ENCODE data around the gene HSPA14.
"Not testable (repeated sequence)": the region's sequence is repeated elsewhere in the genome, so short reads cannot be mapped to it uniquely, and the experiment has no call there.

Gene HSPA14

GRCh38 chr10:14837003-14837756 is 926 bp upstream of the HSPA14 start:
- no peak for DNase-seq

DNA sequence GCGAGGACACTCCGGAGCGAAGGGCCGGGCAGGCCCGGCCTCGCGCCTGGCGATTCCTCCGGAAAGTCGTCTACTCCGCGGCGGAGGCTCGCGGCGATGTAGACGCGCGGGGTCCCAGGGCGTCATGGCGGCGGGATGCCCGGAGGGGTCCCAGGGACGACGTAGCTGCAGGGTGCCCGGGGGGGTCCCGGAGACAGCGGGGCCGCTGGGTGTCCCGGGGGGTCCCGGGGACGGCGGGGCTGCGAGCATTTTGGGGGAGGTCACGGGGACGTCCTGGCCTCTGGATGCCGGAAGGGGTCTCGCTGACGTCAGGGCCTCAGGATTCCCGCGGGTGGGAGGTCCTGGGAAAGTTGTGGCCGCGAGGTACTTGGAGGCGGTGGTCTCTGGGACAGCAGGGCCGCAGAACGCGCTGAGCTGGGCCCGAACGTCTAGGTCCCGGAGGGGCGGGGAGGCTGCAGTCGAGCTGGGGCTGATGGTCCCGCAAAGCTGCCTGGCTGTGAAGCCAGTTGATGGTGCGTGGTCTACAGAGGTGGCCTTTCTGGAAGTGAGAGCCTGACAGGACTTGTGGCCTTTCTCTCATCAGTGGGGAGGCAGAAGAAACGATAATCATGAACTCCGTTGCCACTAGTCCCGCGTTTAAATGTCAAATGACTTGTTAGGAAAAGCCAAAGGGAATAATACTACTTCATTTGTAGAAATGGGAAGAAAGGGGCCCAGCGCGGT is 637 bp downstream of the HSPA14 start:
- peak in 3 of 5 experiments; percentile 4 to 35 (median 10) for DNase-seq

DNA sequence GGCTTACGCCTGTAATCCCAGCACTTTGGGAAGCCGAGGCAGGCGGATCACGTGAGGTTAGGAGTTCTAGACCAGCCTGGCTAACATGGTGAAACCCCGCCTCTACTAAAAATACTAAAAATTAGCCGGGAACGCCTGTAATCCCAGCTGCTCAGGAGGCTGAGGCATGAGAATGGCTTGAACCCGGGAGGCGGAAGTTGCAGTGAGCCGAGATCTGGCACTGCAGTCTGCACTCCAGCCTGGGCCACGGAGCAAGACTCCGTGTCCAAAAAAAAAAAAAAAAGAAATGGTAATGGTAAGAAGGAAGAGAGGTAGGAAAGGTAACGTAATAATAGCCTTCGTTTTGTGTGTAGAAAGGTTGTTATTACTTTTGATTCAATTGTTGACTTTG is 1.2 kb downstream of the HSPA14 start:
- no peak for DNase-seq

GRCh38 chr10:14840178-14840577 is 2.1 kb downstream of the HSPA14 start:
- DNase-seq, result no peak

DNA sequence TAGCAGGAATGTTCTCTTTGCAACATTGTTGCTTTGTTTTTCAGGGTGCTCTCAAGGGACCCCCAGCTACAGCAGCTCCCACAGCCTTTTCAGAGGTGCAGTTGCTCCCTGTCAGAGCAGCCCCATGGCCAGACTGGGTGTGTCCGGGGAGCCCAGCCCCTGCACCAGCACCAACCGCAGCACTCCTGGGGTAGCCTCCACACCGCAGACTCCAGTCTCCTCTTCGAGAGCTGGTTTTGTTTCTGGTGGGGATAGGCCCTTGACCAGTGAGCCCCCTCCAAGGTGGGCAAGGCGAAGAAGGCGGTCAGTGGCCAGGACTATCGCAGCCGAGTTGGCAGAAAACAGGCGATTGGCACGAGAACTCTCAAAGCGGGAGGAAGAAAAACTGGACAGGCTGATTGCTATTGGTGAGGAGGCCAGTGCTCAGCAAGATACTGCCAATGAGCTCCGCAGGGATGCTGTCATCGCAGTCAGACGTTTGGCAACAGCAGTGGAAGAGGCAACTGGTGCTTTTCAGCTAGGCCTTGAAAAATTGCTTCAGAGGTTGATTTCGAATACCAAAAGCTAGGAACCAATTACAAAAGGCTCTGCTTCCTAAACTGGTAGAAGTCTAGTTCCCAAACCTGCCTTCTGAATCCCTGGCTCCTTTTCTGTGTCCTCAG is 5.4 kb downstream of the HSPA14 start:
- no peak for DNase-seq

DNA sequence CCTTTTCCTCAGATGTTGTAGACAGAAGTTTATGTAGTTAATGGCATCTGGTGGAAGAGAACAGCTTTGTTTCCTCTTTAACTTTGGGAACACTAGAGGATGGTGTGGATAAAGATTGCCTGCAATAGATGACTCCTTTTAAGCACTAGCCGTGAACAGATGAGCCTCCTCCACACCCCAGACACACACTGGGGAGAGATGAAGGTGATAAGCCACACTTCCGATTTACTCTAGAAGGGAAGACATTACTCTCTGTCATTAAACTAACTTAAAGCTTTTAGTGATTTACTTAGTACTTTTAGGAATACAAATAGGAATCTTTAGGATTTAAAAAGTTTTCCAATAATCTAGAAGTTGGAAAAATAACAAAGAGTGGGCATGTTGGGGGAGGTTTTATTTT is 6.8 kb downstream of the HSPA14 start:
- DNase-seq, result peak in 1 of 5 experiments; percentile 7

DNA sequence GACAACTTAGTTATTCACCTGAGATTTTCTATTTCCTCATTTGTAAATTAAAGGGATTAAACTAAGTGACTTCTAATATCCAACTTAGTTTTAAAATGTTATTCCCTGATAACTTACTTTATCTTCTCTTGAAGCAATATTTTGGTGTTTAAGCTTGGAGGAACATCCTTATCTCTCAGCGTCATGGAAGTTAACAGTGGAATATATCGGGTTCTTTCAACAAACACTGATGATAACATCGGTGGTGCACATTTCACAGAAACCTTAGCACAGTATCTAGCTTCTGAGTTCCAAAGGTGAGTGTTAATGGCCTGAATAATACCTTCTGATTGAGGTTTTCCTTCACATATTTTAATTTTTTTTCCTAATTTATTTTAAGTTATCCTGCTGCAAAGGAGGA is 14.1 kb downstream of the HSPA14 start:
- no peak for DNase-seq

- no peak for DNase-seq
These were observed 17.3 kb downstream of the HSPA14 start for GRCh38 chr10:14855453-14855852.

GRCh38 chr10:14858338-14858960 is 20.3 kb downstream of the HSPA14 start:
- no peak for DNase-seq

DNA sequence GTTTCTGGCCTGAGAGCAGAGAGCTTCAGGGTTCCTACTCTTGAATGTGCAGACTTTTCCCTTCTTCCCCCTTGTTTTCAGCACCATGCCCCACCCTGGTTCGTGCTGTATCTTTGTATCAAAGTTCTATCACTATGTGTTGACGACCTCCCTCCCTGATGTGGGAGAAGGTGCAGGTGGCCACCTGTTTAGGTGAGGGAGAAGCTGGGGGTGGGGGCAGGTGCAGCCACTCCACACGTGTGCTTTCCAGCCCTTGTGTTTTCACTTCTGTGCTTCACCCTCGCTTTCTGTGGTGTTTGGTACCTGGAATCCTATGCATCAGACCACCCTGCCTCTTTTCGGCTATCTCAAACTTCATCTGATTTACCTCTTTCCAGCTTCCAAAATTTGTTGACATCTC is 20.9 kb downstream of the HSPA14 start:
- DNase-seq, result no peak

GRCh38 chr10:14859775-14860174 is 21.7 kb downstream of the HSPA14 start:
- DNase-seq, result no peak

DNA sequence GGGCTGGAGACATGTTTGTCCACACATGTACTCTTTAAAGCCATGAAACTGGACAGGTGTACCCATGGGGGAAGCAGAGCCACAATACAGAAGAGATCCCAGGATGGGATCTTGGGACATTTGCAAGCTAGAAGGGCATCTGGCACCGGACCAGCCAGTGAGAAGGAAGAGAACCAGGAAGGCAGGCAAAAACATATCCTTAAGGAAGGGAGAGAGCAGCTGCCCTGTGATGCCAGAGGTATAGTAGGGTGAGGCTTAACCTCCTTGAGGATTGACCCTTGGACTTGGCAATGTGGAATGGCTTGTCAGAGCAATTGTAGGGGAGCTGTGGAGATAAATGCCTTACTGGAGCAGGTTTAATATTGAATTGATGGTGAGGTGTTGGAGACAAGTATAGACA is 22.7 kb downstream of the HSPA14 start:
- DNase-seq, result no peak

GRCh38 chr10:14864466-14864865 is 26.4 kb downstream of the HSPA14 start:
- not testable (repeated sequence) for DNase-seq

DNA sequence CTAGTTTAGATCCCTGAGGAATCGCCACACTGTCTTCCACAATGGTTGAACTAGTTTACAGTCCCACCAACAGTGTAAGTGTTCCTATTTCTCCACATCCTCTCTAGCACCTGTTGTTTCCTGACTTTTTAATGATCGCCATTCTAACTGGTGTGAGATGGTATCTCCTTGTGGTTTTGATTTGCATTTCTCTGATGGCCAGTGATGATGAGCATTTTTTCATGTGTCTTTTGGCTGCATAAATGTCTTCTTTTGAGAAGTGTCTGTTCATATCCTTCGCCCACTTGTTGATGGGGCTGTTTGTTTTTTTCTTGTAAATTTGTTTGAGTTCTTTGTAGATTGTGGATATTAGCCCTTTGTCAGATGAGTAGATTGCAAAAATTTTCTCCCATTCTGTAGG is 26.8 kb downstream of the HSPA14 start:
- DNase-seq, result not testable (repeated sequence)

- peak in 1 of 5 experiments; percentile 56 for DNase-seq
These were observed 35.1 kb downstream of the HSPA14 start for GRCh38 chr10:14873090-14873760.

- no peak for DNase-seq
These were observed 37.8 kb downstream of the HSPA14 start for GRCh38 chr10:14875941-14876340.

DNA sequence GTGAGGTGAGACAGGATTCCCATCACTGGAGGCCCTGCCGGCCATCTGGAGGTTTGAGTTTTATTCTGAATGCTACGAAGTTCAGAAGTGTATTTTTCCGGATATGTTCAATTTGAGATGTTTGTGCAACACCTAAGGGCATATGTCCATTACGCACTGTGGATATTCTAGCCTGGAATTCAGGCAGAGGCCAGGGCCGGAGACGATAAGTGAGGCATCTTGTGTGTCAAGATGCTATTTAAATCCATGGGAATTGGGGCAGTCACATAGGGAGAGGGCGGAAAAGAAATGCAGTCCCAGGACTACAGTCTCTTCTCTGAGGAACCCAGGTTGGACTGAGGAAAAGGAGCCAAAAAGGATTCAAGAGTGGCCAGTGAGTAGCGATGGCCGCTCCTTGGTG is 38.7 kb downstream of the HSPA14 start:
- no peak for DNase-seq

DNA sequence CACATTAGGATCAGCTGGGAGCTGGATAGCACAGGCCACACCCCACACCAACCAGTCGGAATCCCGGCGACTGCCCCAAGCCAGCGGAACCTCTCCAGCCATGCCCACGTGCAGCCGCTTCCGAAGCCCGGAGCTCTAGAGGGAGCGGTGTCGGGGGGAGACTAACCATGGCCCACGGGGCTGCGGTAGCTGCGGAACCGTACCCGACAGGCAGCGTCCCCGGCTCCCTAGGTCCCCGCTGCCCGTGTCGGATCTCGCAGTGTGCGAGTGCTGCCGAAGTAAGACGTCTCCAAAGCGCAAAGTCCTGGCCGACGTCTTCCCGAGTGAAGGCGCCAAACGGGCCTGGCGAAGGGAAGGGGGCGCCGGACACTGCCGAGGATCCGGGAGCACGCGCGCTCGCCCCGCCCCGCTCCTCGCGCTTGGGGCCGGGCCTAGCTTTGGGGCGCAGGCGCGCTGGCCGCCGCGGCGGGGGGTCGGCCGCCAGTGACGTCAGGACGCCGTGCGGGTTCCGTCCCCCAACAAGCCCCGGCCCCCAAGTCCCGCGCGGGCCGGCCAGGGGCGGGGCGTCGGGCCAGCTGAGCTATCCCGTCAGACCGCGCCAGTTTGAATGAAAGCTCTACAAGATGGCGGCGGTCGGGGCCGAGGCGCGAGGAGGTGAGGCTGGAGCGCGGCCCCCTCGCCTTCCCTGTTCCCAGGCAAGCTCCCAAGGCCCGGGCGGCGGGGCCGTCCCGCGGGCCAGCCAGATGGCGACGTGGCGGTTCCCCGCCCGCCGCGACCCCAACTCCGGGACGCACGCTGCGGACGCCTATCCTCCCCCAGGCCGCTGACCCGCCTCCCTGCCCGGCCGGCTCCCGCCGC is 40.4 kb downstream of the HSPA14 start, which contains the start of gene SUV39H2:
TSS of gene SUV39H2 (plus strand) at position 601 of the 858 bp plus-strand sequence. CDS start at position 624, 23 bp downstream.
- DNase-seq, result peak; percentile 84 to 97 (median 88)

- peak; percentile 7 to 49 (median 24) for DNase-seq
These were observed 41.2 kb downstream of the HSPA14 start for GRCh38 chr10:14879124-14879927.

DNA sequence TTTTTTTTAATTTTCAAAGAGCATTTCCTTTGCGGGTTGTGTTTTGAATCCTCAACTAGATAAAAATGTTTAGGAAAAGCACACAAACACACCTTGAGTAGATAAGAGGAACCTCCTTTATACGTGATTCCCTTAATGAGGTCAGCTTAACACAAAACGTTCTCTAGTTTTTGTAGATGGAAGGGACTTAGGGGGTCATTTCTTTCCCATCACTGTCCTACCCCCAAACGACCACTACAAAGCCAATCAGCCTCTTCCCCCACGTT is 41.8 kb downstream of the HSPA14 start:
- DNase-seq, result no peak

DNA sequence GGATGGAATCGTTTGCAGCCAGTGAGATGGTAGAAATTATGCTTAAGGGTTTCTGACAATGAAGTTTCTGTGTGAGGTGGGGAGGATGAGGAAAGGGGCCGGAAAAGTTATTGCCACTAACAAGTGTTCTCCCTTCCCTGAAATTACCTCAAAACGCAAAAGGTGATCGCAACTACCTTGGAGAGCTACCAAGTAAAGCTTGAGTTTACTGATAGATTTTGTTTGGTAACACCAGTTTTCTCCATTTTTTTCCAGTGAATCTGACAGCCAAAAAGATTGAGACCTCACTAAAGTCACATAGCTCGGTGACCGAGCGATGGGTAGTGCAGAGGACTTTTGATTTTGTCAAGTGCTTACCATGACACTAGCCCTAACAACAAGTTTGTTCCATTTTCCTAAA is 42.1 kb downstream of the HSPA14 start:
- DNase-seq, result no peak

Measured in T-helper 2 cell (primary cell).